Keratinocyte (primary cell): Measurements from ENCODE around the gene TOP1. TPM values are rescaled to one million over a fixed set of nuclear protein-coding genes. Genes with fewer than 3 reads are reported as not detected.
A peak's percentile ranks its signal among the peaks of the same experiment; 100 is the strongest.

Experiments used
- DNase-seq: peaks from one replicate; pipeline ENCODE4 v3.0.0-alpha.2; 2011; ENCODE audit warnings: low read depth, missing footprints, low spot score
- FAIRE-seq: peaks from 2 replicates; lab custom pipeline; 2011; peaks lifted over from hg19 to GRCh38; lab: Jason Lieb, UNC
- H2AFZ ChIP-seq: 2 replicates; pipeline ENCODE4 v1.6.0; 2012; ENCODE audit warnings: low read length, control low read depth, inconsistent platforms; ENCODE audit not compliant: control insufficient read depth
- H3K27ac ChIP-seq: 2 replicates; pipeline ENCODE4 v1.5.1; 2011; ENCODE audit warnings: low read length; ENCODE audit not compliant: control insufficient read depth, insufficient read depth
- H3K27me3 ChIP-seq: 3 replicates; pipeline ENCODE4 v1.6.0; 2011; ENCODE audit warnings: low read length; ENCODE audit not compliant: control insufficient read depth, insufficient read depth; ENCODE audit errors: extremely low read depth
- H3K36me3 ChIP-seq, 2 experiments: 2 replicates in 1 of 2; 3 replicates in 1 of 2; pipeline ENCODE4 v1.5.1; 2011; ENCODE audit warnings: low read length in 2 of 2, mild to moderate bottlenecking in 1 of 2; ENCODE audit not compliant: control insufficient read depth in 2 of 2, insufficient read depth in 2 of 2; ENCODE audit errors: extremely low read depth in 1 of 2
- H3K4me1 ChIP-seq: 3 replicates; pipeline ENCODE4 v1.5.1; 2011; ENCODE audit warnings: low read length; ENCODE audit not compliant: control insufficient read depth, insufficient read depth; ENCODE audit errors: extremely low read depth
- H3K4me2 ChIP-seq: 3 replicates; pipeline ENCODE4 v1.6.0; 2011; ENCODE audit warnings: low read depth, low read length; ENCODE audit not compliant: control insufficient read depth, insufficient read depth; ENCODE audit errors: extremely low read depth
- H3K4me3 ChIP-seq, 3 experiments: fragments of 200-600 bp in 1 of 3; sonication (generic) in 1 of 3; 2 replicates in 2 of 3; 3 replicates in 1 of 3; pipeline ENCODE4 v1.5.1; 2011 to 2016; ENCODE audit warnings: low read length in 3 of 3, mild to moderate bottlenecking in 3 of 3, control low read depth in 2 of 3, inconsistent platforms in 1 of 3, low read depth in 1 of 3, mixed read lengths in 1 of 3, mixed run types in 1 of 3, moderate library complexity in 1 of 3; ENCODE audit not compliant: control insufficient read depth in 2 of 3, insufficient read depth in 2 of 3; ENCODE audit errors: extremely low read depth in 1 of 3
- H3K79me2 ChIP-seq: 2 replicates; pipeline ENCODE4 v1.6.0; 2012; ENCODE audit warnings: low read length; ENCODE audit not compliant: control insufficient read depth, insufficient read depth
- H3K9ac ChIP-seq: 3 replicates; pipeline ENCODE4 v1.6.0; 2011; ENCODE audit warnings: low read length; ENCODE audit not compliant: control insufficient read depth, insufficient read depth; ENCODE audit errors: extremely low read depth
- H3K9me1 ChIP-seq: 3 replicates; pipeline ENCODE4 v1.6.0; 2011; ENCODE audit warnings: low read length; ENCODE audit not compliant: control insufficient read depth, insufficient read depth; ENCODE audit errors: extremely low read depth
- H3K9me3 ChIP-seq: 2 replicates; pipeline ENCODE4 v1.5.1; 2012; ENCODE audit warnings: low read depth, low read length; ENCODE audit not compliant: control insufficient read depth
- H4K20me1 ChIP-seq: 3 replicates; pipeline ENCODE4 v1.6.0; 2011; ENCODE audit warnings: low read length; ENCODE audit not compliant: control insufficient read depth, insufficient read depth; ENCODE audit errors: extremely low read depth
- EZH2 ChIP-seq: IDR thresholded peaks from one replicate; pipeline ENCODE4 v1.6.1; 2012; ENCODE audit warnings: inconsistent platforms, mild to moderate bottlenecking, low read length, moderate library complexity
- dilution Hi-C: fragments of 300-500 bp; cut with MboI; formaldehyde crosslinking; loops from one replicate; pipeline ENCODE4 v1.7.0; 2020; ENCODE audit warnings: low sequenced_read_pairs; ENCODE audit not compliant: extremely low pct_ligation_motif_present
- polyA plus RNA-seq, 5 experiments: library from polyadenylated mRNA; depleted of rRNA in 3 of 5; stranded (reverse) in 3 of 5; stranded (forward) in 1 of 5; unstranded in 1 of 5; fragments of >200 nt; gene quantifications; 1 replicate in 1 of 5; 2 replicates in 3 of 5; 3 replicates in 1 of 5; pipeline versions ENCODE4 v1.2.1 to v1.2.3, GENCODE V29; 2011 to 2012; ENCODE audit warnings: missing spikeins in 2 of 5, low read depth in 1 of 5, low replicate concordance in 1 of 5
- TF ChIP-seq, protein P1 (sequence below), 3 experiments: IDR thresholded peaks in 1 of 3; conservative IDR thresholded peaks in 1 of 3; optimal IDR thresholded peaks in 1 of 3; 2 replicates in 2 of 3; 3 replicates in 1 of 3; pipeline versions ENCODE3 to v1.5.1; 2011; ENCODE audit warnings: low read length in 3 of 3, mild to moderate bottlenecking in 3 of 3, moderate library complexity in 2 of 3, control low read depth in 1 of 3, inconsistent platforms in 1 of 3; ENCODE audit not compliant: insufficient read depth in 2 of 3; ENCODE audit errors: extremely low read depth in 1 of 3

Gene TOP1
- polyA plus RNA-seq, 1 donor (not counting 4 experiments of a cell fraction or from before 2014, with no cell fraction given) = 25.2 TPM

DNA sequence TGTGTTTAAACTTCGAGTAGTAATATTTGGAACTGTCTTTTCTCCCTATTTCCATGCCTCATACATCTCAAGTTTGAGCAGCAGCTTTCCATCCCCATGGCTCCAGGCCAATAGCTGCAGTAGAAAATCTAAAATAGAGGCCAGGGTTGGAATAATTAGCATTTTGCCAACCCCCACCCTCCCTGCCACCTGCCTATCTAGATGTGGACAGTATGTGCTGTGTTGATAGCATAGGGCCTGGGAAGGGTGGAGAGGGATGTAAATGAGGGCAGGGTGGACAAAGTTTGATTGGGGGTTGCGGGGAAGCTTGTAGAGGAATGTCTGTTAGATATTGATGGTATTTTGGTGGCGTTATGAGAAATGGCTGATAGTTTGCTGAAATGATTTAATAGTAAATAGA is 5.6 kb downstream of the TOP1 start:
- no peak for FAIRE-seq
- Histone ChIP-seq H2AFZ (no peak overlapping the region), H3K4me2 (peak overlapping the region; percentile 29), H3K9me1 (peaks cover 3% of the 10 kb centered on the region), H3K4me3 (no peak overlapping the region), H3K9ac (no peak overlapping the region), H3K27ac (no peak overlapping the region), H3K36me3 (peaks cover 5 to 29% of the 10 kb centered on the region in 2 experiments), H3K4me1 (peaks cover 30% of the 10 kb centered on the region), H3K27me3 (no peaks in the 10 kb centered on the region), H3K9me3 (no peaks in the 10 kb centered on the region), H4K20me1 (peaks cover 27% of the 10 kb centered on the region), H3K79me2 (peaks cover 99% of the 10 kb centered on the region)
- TF ChIP-seq EZH2 = no peak
- TF ChIP-seq, protein P1, sequence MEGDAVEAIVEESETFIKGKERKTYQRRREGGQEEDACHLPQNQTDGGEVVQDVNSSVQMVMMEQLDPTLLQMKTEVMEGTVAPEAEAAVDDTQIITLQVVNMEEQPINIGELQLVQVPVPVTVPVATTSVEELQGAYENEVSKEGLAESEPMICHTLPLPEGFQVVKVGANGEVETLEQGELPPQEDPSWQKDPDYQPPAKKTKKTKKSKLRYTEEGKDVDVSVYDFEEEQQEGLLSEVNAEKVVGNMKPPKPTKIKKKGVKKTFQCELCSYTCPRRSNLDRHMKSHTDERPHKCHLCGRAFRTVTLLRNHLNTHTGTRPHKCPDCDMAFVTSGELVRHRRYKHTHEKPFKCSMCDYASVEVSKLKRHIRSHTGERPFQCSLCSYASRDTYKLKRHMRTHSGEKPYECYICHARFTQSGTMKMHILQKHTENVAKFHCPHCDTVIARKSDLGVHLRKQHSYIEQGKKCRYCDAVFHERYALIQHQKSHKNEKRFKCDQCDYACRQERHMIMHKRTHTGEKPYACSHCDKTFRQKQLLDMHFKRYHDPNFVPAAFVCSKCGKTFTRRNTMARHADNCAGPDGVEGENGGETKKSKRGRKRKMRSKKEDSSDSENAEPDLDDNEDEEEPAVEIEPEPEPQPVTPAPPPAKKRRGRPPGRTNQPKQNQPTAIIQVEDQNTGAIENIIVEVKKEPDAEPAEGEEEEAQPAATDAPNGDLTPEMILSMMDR (optimal IDR thresholded peaks at IDR 0.05 in 1 of 3, IDR thresholded peaks at IDR 0.05 in 1 of 3, conservative IDR thresholded peaks at IDR 0.05 in 1 of 3; ENCODE audit: extremely low read depth in 1 of 3, insufficient read depth in 2 of 3, low read length in 3 of 3) = no peak
- dilution Hi-C loops = no loop called here
- no peak for DNase-seq

DNA sequence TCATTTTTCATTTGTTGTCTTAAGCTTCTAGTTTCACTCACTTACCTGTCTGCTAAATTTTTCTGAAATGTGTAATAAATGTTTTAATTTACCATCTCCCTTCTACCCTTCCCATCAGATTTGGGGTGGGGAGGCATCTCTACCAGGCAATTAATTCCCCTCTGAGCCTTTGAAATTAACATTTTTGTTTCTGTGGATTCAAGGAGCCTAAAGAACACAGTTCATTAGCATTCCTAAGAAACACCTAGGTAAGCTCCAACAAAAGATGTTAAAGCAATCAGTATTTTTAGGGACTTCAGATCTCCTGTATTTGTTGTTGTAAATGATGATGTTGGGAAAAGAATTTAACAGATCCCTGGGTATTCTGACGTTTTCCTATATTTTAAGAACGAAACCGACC is 6.6 kb downstream of the TOP1 start:
- H3K36me3 ChIP-seq = peaks cover 5 to 29% of the 10 kb centered on the region in 2 experiments
- H3K9ac ChIP-seq = no peak overlapping the region
- H2AFZ ChIP-seq = no peak overlapping the region
- H3K79me2 ChIP-seq = peaks cover 98% of the 10 kb centered on the region
- H3K9me3 ChIP-seq = no peaks in the 10 kb centered on the region
- FAIRE-seq = no peak
- peaks cover 3% of the 10 kb centered on the region for H3K9me1 ChIP-seq
- H3K27me3 ChIP-seq = no peaks in the 10 kb centered on the region
- H3K4me2 ChIP-seq = no peak overlapping the region
- no peak for TF ChIP-seq EZH2
- TF ChIP-seq, protein P1 (optimal IDR thresholded peaks at IDR 0.05 in 1 of 3, IDR thresholded peaks at IDR 0.05 in 1 of 3, conservative IDR thresholded peaks at IDR 0.05 in 1 of 3; ENCODE audit: extremely low read depth in 1 of 3, insufficient read depth in 2 of 3, low read length in 3 of 3) = no peak
- no peak for DNase-seq
- H3K27ac ChIP-seq = no peak overlapping the region
- H3K4me1 ChIP-seq = peaks cover 30% of the 10 kb centered on the region
- H3K4me3 ChIP-seq = no peak overlapping the region
- dilution Hi-C loops = no loop called here
- peaks cover 27% of the 10 kb centered on the region for H4K20me1 ChIP-seq
